ENCODE data around the gene TMEM97. TPM values are rescaled to one million over a fixed set of nuclear protein-coding genes. Genes with fewer than 3 reads are reported as not detected.

Gene TMEM97
- total RNA-seq, 2 experiments from 2014 or later, result 2.6 to 3.7 TPM

GRCh38 chr17:28282596-28282995 lies 36.4 kb upstream of the TMEM97 start:
- Histone ChIP-seq H3K4me3 (ENCODE audit: low read length) (no peak overlapping the region), H3K27ac (ENCODE audit: low read depth in 1 of 2, low read length in 2 of 2) (no peak overlapping the region), H3K4me1 (ENCODE audit: insufficient read depth, low read length) (peaks cover 12% of the 10 kb centered on the region), H3K36me3 (ENCODE audit: insufficient read depth, low read length) (no peaks in the 10 kb centered on the region), H3K9me3 (ENCODE audit: control insufficient read depth in 1 of 2, insufficient read depth in 1 of 2, low read length in 2 of 2) (no peaks in the 10 kb centered on the region), H3K27me3 (ENCODE audit: control insufficient read depth in 1 of 2, insufficient read depth in 2 of 2, low read length in 2 of 2) (peaks cover 0 to 5% of the 10 kb centered on the region in 2 experiments)
- TF ChIP-seq CTCF (IDR thresholded peaks at IDR 0.05), result no peak
- H3K4me3 Mint-ChIP-seq, result no peak overlapping the region
- ChIA-PET POLR2A (no interaction called here), CTCF (no interaction called here)
- H3K36me3 Mint-ChIP-seq (ENCODE audit: low read depth), result no peaks in the 10 kb centered on the region
- H3K27ac Mint-ChIP-seq, result no peak overlapping the region
- intact Hi-C loops (cut with DNase I, micrococcal nuclease), result no loop called here
- DNase-seq, result no peak
- no peaks in the 10 kb centered on the region for H3K9me3 Mint-ChIP-seq
- no peak for ATAC-seq (ENCODE audit: poor library complexity)
- peaks cover 11% of the 10 kb centered on the region for H3K4me1 Mint-ChIP-seq (ENCODE audit: low read depth)
- peaks cover 6% of the 10 kb centered on the region for H3K27me3 Mint-ChIP-seq

DNA sequence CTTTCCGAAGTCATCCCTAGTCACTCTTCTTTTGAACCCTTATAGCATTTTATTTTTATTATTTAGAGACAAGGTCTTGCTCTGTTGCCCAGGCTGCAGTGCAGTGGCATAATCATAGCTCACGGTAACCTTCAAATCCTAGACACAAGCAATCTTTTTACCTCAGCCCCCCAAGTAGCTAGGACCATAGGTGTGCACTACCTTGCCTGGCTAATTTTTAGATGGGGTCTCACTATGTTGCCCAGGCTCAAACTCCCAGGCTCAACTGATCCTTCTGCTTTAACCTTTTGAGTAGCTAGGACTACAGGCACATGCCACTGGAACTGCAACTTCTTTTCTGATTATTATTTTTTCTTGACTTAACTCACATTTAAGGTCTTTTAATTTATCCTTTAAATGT lies 33.0 kb upstream of the TMEM97 start:
- no peak for ATAC-seq (ENCODE audit: poor library complexity)

GRCh38 chr17:28290703-28291102 lies 28.3 kb upstream of the TMEM97 start:
- no peak overlapping the region for H3K4me3 Mint-ChIP-seq
- no peak for TF ChIP-seq CTCF (IDR thresholded peaks at IDR 0.05)
- ATAC-seq (ENCODE audit: poor library complexity), result no peak
- no peaks in the 10 kb centered on the region for H3K9me3 Mint-ChIP-seq
- H3K27ac ChIP-seq (ENCODE audit: low read depth in 1 of 2, low read length in 2 of 2), result no peak overlapping the region
- H3K36me3 ChIP-seq (ENCODE audit: insufficient read depth, low read length), result no peaks in the 10 kb centered on the region
- H3K27me3 Mint-ChIP-seq, result peaks cover 28% of the 10 kb centered on the region
- CTCF ChIA-PET, result no interaction called here
- no peak overlapping the region for H3K4me3 ChIP-seq (ENCODE audit: low read length)
- H3K4me1 Mint-ChIP-seq (ENCODE audit: low read depth), result no peaks in the 10 kb centered on the region
- DNase-seq, result no peak
- H3K4me1 ChIP-seq (ENCODE audit: insufficient read depth, low read length), result no peaks in the 10 kb centered on the region
- no peaks in the 10 kb centered on the region for H3K27me3 ChIP-seq (ENCODE audit: control insufficient read depth in 1 of 2, insufficient read depth in 2 of 2, low read length in 2 of 2)
- H3K27ac Mint-ChIP-seq, result no peak overlapping the region
- intact Hi-C loops (cut with DNase I, micrococcal nuclease), result no loop called here
- POLR2A ChIA-PET, result no interaction called here
- H3K36me3 Mint-ChIP-seq (ENCODE audit: low read depth), result no peaks in the 10 kb centered on the region
- H3K9me3 ChIP-seq (ENCODE audit: control insufficient read depth in 1 of 2, insufficient read depth in 1 of 2, low read length in 2 of 2), result no peaks in the 10 kb centered on the region

More for the DNA sequence above, 33.0 kb upstream of the TMEM97 start:
- H3K9me3 ChIP-seq (ENCODE audit: control insufficient read depth in 1 of 2, insufficient read depth in 1 of 2, low read length in 2 of 2), result no peaks in the 10 kb centered on the region
- no peaks in the 10 kb centered on the region for H3K36me3 ChIP-seq (ENCODE audit: insufficient read depth, low read length)
- H3K4me1 Mint-ChIP-seq (ENCODE audit: low read depth), result no peaks in the 10 kb centered on the region
- no peak for TF ChIP-seq CTCF (IDR thresholded peaks at IDR 0.05)
- H3K27me3 ChIP-seq (ENCODE audit: control insufficient read depth in 1 of 2, insufficient read depth in 2 of 2, low read length in 2 of 2), result no peaks in the 10 kb centered on the region
- H3K4me3 Mint-ChIP-seq, result no peak overlapping the region
- no peak overlapping the region for H3K4me3 ChIP-seq (ENCODE audit: low read length)
- no peak for DNase-seq
- H3K9me3 Mint-ChIP-seq, result no peaks in the 10 kb centered on the region
- H3K27ac ChIP-seq (ENCODE audit: low read depth in 1 of 2, low read length in 2 of 2), result no peak overlapping the region
- CTCF ChIA-PET, result interaction anchor here (0.7 to 1.0 kb wide), 2 partner anchors 16 to 19 kb away, joined by 3 read pairs; no protein-coding TSS in a partner anchor
- no peaks in the 10 kb centered on the region for H3K36me3 Mint-ChIP-seq (ENCODE audit: low read depth)
- intact Hi-C loops (cut with DNase I, micrococcal nuclease), result no loop called here
- no peaks in the 10 kb centered on the region for H3K4me1 ChIP-seq (ENCODE audit: insufficient read depth, low read length)
- POLR2A ChIA-PET, result no interaction called here
- H3K27me3 Mint-ChIP-seq, result no peaks in the 10 kb centered on the region
- no peak overlapping the region for H3K27ac Mint-ChIP-seq

Data from CD4-positive, alpha-beta T cell (primary cell).